PC-9 (cell line): ENCODE measurements around the gene MICALL1.

ENCODE experiments used
- CTCF ChIP-seq: fragments of 200-600 bp; sonication (generic); conservative IDR thresholded peaks from 2 replicates; pipeline ENCODE4 v1.6.1; 2017; ENCODE audit warnings: mixed run types, antibody characterized with exemption, mild to moderate bottlenecking, moderate library complexity
- EZH2 ChIP-seq: fragments of 200-600 bp; sonication (generic); IDR thresholded peaks from 2 replicates; pipeline ENCODE4 v1.8.0; 2017; ENCODE audit warnings: antibody characterized with exemption, low read depth

GRCh38 chr22:37951305-37951704 is 45.2 kb downstream of the MICALL1 start:
- TF ChIP-seq EZH2: no peak
- TF ChIP-seq CTCF: no peak
